Activated T-helper 9 cell treated with anti-CD3 and anti-CD28 coated beads, Interleukin-2, amount 50 U/mL, for 16 hours (primary cell): ENCODE measurements around the gene RNF150.
"Not testable (repeated sequence)": the region's sequence is repeated elsewhere in the genome, so short reads cannot be mapped to it uniquely, and the experiment has no call there.

Source experiments
- DNase-seq: peaks from one replicate; pipeline ENCODE4 v3.0.0-alpha.2; 2020; ENCODE audit warnings: low read depth

Gene RNF150

DNA sequence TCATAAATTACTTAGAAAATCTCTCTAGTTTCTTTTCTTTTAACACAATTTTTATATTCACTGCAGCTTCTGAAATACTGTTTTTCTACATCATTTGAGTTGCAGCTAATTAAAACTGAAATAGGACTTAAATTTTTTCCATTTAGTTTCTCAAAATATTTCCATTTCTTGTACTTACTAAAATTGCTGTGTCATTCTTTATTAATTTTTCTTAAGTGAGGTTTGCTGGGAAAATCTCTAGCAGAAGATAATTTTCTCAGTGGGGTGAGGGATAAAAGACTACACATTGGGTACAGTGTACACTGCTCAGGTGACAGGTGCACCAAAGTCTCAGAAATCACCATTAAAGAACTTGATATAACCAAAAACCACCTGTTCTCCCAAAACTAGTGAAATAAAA, 57.7 kb downstream of the RNF150 start:
- DNase-seq, result no peak

DNA sequence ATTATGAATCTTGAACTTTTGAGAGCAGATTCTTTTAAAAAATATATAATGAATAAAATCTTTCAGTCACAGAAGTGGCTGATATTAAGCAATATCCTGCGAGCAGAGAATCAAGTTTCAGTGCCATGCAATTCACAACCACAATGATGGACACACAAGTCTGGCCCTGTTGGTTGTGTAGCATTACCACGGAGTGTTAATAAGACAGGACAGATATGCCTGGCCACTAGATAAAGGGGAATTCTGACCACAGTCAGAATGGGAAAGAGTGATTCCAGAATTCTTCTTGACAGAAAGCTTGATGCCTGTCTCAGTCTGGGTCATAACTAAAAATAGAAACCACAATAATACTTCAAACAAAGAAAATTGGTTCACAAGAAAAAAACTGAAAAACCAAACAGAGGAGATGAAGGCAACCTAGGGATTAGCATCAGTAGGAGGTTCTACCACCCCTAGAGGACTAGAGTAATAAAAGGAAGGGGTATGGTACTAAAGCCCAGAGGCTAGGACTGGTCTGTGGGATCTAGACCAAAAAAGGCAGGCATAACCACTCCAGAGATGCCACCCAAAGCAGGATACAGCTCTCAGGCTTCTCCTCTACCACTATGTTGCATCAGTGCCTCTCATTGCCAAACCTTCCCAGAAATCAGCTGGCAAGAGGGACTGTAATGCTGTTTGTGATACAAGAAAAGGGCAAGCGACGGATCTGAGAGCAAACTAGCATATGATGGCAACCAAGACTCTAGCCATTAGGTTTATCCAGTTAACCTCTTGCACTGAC, 59.0 kb downstream of the RNF150 start:
- no peak for DNase-seq

DNA sequence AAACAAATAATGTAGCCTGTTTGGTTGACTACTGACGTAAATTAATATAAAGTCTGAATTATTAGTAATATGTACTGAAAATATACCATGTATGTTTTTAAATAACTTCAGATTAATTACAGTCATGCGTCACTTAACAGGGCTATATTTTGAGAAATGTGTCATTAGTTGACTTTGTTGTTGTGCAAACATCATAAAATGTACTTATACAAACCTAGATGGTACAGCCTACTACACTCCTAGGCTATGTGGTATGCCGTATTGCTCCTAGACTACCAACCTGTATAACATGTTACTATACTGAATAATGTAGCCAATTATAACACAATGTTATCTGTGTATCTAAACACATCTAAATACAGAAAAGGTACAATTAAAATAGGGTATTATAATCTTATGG, 66.6 kb downstream of the RNF150 start:
- no peak for DNase-seq

DNA sequence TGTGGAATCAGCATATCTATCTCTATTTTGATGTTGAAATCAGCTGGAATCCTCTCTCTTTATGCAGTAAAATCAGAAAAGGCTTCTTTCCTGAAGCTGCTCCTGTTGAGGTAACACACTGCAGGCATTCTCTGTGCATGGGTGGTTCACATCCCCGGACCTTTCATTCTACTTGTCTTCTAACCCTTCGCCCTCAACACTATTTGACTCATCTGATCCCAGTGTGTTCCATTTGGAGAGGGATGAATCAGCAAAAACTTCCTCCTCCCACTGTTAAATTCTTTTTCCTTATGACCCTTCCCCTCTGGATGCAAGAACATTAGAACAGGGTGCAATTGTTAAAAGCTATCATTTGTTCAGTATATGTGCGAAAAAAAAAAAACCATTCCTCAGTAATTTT, 67.4 kb downstream of the RNF150 start:
- DNase-seq, result no peak

DNA sequence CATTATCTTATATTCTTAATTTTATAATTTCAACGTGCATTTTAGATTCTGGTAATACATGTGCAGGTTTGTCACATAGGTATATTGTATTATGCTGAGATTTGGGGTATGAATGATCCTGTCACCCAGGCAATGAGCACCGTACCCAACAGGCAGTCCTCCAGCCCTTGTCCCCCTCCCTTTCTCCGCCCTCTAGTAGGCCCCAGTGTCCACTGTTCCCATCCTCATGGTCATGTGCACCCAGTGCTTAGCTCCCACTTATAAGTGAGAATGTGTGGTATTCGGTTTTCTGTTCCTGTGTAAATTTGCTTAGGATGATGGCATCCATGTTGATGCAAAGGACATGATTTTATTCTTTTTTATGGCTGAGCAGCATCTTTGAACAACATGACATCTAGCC, 70.6 kb downstream of the RNF150 start:
- DNase-seq, result no peak

DNA sequence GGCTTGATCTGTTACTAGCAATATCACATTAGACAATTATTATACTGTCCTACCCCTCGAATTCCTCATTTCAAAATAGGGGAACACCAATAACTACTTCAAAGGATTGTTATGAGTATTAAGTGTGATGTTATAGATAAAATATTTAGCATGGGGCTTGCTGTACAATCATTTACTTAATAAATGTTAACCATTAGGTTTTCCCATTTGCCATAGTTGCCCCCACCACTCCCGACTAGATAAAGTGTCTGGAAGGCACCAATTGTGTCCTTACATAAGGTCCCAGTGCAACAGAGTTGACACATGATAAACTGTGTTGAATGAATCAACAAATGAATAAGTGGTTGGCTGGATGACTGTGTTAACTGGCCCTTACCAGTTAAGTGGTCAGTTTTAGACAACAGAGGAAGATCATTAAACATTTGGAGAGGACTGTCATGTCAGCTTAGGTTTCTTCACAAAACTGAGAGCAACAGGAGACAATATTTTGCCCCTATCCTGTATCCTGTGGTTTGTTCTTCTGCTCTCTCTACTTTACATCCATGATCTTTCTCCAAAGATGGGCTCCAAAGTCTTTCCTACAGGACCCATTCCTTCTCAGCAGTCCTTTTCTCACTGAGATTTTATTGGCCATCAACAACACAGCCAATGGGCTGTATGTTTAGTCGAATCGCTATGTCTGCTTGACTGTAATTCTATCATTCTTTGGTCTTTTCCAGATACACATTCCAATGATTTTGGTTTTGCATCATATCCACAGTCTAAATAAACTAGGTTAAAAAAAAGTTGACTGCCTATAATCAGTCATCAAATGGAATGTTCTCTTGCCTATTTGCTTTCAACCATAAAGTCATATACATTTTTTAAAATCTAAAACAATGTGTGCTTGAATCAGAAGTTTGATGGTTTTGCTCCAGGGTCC, 74.4 kb downstream of the RNF150 start:
- no peak for DNase-seq

DNA sequence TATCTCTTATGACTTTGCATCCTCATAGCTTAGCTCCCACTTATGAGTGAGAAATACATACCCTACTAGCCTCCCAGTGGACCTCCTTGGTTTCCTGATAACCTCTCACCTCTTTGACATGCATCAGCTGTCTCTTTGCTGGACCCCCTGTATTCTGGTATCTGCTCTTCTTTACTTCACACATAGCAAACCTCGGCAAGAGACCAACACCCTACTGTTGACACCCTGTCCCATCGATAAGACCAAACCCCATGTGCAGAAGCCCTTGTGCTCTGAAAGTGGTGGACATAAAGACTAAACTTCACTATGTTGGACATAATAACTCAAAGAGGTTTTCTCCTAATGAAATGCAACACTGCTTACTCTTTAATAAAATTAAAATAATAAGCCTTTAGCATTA, 75.7 kb downstream of the RNF150 start:
- no peak for DNase-seq

DNA sequence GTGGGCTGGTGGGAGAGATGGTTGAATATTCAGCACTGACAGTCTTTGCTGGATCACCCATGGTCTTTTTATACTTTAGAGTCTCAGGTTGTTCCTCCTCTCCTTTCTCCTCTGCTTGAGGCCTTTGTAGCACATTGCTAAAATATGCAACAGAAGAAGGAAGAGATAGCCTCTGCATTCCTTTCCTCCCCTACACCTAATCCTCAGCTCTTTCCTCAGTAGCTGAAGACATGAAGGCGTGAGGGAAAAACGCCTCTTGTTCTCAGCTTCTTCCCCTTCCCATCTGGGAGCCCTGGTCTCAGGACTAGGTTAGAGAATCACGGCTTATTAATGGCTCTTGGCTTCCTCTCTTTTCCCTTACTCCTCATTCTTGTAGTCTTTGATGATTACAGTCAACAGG, 76.8 kb downstream of the RNF150 start:
- no peak for DNase-seq

DNA sequence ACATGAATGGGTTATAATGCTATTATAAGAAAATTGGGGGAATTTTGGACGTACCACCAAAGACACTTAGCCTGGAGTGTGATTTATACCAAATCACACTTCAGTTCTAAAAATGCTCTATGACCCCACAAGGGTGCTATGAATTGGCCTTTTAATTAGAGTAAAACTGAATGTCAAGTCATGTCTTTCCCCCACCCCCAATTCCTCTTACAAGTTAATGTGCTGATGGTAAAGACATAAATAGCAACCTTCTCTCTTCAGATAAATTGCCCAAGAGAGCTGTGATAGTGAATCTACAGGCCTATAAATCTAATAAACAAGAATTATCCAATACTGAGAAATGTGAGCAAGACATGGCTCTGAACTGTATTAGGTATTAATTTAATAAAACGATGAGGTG, 78.8 kb downstream of the RNF150 start:
- no peak for DNase-seq

DNA sequence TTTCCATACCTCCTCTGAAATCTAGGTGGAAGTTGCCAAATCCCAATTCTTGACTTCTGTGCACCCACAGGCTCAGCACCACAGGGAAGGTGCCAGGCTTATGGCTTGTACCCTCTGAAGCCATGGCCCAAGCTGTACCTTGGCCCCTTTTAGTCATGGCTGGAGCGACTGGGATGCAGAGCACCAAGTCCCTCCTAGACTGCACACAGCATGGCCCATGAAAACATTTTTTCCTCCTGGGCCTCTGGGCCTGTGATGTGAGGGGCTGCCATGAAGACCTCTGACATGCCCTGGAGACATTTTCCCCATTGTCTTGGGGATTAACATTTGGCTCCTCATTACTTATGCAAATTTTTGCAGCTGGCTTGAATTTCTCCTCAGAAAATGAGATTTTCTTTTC, 82.3 kb downstream of the RNF150 start:
- not testable (repeated sequence) for DNase-seq

DNA sequence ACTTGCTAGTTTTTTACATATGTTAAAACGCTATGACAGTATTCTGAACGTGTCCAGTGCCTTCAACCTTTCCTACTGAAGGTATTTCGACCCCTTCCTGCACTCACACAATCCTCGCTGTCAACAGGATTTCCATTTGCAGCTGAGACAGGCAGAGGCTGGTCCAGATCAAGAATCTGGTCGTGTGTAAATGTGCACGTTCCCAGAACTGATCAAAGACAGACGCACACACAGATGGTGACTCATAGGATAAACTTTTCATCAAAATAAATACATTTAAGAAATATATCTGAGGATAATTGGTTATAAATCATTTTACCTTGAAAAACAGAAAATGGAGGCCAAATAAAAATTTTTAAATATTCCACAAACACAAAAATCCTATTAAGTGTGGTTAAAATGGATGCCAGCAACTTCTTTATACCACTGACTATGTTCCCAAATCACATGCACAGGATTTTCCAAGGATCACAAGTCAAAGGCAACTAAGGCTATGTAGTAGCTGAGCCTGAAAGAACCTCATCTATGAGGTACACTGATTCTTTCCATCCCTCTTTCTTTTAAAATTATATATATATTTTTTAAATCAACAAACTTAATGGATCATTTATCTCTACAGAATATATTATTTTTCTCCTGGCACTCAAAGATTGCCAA, 85.9 kb downstream of the RNF150 start:
- DNase-seq, result no peak

DNA sequence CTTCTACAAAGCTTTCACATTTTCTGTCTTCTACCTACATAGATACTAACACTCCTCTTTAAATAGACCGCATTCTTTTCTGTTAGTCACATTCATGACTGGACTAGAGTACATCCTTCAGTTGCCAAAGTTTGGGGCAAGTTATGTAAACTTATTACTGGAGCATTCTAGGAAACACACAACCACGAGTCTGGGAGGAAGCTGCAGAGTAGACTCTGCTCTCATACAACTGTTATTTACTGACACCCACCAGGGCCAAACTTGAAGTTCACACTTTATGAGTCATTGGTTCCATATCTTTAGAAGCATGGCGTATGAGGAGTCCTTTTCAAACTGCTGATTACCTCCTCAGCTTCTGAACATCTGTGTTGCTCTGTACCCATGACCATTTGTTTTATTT, 87.0 kb downstream of the RNF150 start:
- DNase-seq, result no peak

DNA sequence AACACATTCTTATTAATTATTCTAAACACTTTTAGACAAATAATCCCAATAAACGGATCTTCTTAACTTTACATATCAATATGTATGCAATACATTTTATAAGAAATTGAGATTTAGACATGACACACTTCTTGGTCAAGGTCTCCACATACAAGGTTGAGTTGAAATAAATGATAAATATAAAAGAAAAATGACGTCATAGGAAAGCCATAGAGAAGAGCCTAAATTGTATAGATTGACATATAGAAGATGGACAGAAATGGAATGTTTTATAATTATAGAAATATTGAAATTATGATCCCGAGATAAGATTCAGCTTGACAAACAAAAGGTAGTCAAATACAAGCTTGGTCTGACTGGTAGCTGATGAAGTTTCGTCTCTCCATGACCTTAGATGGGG, 87.4 kb downstream of the RNF150 start:
- DNase-seq, result no peak

DNA sequence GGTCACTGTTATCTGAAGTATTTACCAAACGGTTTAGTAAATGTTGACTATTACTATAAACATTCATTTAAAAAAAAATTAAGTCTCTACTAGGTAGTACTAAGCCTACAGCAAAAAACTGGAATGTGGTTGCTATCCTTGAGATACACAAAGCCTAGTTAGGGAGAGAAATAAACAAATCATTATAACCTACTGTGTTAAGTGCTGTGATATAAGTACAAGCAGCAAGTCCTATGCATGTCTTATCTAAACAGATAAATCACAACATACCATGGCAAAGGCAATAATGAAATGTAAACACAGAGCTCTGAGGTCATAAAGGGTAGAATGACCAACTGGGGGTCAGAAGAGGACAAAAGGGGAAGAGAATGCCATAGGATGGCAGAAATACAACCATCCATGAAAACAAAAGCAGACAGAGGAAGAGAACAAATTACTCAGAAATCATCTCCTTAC, 92.2 kb downstream of the RNF150 start:
- no peak for DNase-seq

DNA sequence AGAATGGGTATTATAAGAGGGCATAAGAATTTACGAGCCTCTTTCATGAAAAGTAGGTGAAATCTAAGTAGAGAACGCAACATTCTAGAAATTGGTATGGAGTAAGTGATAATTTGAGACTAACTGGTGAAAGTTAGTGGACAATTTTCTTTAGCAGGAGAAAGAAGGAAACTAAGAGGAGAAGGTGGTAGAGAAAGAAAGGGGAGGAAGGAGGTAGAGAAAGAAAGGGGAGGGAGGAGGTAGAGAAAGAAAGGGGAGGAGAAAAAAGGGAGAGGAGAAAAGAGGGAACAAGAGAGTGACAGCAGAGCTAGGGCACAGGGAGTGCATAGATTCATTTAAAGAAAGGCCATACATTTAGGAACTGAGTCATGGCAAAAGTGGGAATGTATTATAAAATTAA, 94.1 kb downstream of the RNF150 start:
- DNase-seq, result no peak

DNA sequence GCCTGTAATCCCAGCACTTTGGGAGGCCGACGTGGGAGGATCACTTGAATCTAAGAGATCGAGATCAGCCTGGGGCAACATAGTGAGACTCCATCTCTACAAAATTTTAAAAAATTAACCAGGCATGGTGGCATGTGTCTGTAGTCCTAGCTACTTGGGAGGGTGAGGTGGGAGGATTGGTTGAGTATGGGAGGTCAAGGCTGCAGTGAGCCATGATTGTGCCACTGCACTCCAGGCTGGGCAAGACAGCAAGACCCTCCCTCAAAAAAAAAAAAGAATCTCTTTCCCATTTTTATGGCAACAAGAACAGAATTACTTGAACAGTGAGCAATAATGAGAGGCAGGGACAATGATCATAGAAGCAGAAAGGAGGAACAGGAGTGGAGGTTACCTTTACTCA, 94.8 kb downstream of the RNF150 start:
- DNase-seq, result no peak

DNA sequence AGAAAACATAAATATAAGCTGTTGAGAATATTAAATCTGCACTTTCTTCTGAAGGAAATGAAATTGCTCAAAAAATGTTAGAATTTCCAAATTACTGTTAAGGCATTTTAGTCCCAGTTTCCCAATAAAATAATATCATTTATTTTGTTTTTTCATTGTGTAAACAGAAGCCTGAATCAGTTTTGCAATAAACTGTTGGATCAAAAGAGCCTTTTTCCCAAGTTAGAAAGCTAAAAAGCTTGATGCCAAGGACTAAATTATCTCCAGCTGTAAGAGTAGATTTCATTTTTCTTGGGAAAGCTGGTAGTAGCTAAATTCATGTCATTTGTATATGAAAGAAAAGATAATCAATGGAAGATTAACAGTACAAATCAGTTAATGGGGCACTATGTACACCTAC, 95.8 kb downstream of the RNF150 start:
- DNase-seq, result no peak

DNA sequence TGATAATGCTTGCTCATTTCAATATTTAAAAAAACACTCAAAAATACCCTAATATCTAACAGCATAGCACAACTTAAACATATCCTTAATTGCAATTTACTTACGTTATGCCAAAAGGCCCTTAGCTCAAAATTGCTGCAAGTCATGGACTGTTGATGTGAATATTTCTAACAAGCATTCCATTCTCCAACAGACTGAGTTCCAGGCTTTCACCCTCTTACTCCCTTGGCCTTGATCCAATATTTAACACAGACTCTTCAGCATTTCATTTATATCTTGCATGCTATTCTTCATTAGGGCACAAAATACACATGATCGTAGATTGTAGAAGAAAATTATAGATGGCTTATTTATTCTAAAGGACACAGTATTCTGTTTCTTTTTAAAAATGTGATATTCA, 96.5 kb downstream of the RNF150 start:
- DNase-seq, result no peak

DNA sequence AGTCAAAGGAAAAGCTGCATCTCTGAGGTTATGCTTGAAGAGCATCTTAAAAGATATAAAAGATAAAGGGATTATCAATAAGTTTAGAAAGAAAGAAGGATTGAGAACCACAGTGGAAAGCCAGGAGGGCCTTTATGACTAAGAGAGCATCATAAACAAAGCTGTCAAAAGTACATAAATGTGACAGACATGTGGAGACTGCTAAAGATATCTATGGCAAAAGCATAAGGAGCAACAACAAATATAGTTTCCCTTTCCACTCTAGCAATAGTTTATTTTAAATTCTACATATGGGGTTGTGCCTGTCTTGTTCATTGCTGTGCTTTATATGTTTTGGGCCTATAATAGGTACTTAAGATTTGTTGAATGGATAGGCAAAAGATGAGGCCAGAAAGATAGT, 97.3 kb downstream of the RNF150 start:
- no peak for DNase-seq

DNA sequence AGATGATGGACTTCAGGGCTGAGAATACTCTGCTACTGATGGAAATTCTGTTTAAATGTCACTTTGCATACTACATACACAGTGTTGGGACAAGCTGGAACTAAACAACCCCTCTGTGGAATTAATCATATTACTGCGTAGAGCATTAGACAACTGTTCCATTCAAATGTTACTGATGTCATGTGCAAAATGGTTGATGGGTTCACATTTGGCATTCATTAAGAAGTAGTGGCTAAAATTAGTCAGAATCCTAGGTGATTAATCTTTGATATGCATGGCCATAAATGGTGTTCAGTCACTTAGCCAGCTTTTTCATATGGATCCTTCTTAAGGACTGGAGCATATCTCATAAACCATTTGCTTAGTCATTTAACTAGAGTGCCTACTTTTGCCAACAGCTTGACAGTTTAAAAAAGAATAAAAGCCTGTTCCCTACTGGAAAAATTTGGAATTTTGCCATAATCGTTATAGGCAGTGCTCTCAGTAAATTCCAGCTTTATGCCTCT, 105.2 kb downstream of the RNF150 start:
- DNase-seq, result no peak

DNA sequence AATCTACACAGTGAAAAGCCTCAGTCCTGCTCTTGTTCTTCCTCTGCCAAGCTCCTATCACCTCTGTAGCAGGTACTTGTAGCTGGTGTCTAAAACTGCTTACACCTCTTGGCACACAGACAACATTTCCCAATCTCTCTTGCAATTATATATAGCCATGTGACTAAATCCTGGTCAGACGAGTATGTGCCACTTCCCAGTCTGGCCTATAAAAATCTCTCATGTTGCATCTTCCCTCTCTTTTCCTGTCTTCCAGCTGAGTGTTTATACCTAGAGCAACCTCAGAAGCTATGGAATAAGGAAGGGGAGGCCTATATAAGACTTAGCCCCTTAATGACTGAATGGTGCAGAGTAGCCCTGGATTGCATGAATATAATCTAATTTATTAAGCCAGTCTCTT, 105.8 kb downstream of the RNF150 start:
- DNase-seq, result no peak

DNA sequence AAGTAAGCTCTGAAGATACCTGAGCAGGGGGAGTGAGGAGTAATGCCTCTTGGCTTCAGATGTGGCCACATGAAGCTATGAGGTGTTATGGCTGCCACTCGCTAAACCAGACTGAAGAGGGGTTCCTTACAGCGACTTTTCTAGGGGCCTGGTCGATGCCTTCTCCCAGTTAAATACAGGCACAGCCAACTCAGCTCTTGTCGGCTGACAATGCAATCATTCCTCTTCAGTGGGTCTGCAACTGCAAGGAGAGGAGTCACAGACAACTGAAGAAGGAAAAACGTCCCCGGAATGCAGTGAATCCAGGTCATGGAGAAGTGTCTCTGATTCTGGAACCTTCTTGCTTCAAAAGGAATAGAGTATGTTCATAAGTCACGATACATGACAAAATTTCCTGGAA, 106.4 kb downstream of the RNF150 start:
- no peak for DNase-seq

DNA sequence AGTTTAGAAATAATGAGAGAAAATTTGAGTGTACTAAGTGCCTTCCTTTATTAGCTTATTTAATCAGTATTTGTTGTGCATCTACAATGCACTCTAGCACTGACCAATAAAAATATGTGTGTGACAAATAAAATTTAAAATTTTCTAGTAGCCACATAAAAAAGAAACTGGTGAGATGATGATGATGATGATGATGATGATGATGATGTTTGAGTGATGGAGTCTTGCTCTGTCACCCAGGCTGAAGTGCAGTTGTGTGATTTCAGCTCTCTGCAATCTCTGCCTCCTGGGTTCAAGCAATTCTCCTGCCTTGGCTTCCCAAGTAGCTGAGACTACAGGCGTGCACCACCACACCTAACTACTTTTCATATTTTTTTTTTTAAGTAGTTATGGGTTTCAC, 110.2 kb downstream of the RNF150 start:
- DNase-seq, result no peak
